Endometrial microvascular endothelial cells (primary cell): ENCODE results near the gene CASZ1. TPM values are rescaled to one million over a fixed set of nuclear protein-coding genes. Genes with fewer than 3 reads are reported as not detected.

ENCODE experiments used
- in situ Hi-C: cut with HindIII; loops from 2 replicates; pipeline ENCODE4 v1.10.0; 2017; ENCODE audit warnings: low sequenced_read_pairs, low pct_unique_long_range_greater_than_20kb; ENCODE audit errors: inconsistent ontology term
- total RNA-seq: library from RNA; depleted of rRNA; stranded (reverse); fragments of >200 nt; gene quantifications from one replicate; pipeline ENCODE4 v1.2.3, GENCODE V29; 2015; ENCODE audit errors: inconsistent ontology term

CASZ1 gene
- total RNA-seq, 1 donor from 2014 or later = 8.5 TPM

DNA sequence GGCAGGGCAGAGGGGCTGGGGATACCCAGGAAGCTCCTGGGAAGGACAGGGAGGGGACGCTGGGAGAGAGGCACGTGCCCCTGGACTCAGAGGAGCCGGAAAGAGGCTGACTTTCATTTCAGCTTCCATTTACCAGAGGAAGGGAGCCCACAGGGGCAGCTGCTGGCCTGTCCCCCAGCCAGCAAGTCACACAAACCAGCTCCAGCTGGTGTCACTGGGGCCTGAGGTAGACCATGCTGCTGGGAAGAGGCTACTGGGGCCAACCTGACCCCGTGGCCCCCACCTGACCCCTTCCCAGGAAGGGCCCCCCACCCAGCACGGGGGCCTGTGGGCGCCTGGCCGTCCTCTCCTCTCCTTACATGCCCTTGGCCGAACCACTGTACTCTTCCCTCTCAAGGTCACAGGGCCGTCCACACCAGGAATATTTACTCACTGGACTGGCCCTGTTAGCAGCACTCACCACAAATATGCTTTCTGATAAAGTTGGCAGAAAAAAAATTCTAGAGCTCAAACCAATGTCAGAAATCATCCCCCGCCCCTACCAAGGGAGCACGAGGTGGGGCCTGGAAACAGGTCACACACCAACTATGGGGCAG is 110.5 kb downstream of the CASZ1 start:
- in situ Hi-C loops = no loop called here

DNA sequence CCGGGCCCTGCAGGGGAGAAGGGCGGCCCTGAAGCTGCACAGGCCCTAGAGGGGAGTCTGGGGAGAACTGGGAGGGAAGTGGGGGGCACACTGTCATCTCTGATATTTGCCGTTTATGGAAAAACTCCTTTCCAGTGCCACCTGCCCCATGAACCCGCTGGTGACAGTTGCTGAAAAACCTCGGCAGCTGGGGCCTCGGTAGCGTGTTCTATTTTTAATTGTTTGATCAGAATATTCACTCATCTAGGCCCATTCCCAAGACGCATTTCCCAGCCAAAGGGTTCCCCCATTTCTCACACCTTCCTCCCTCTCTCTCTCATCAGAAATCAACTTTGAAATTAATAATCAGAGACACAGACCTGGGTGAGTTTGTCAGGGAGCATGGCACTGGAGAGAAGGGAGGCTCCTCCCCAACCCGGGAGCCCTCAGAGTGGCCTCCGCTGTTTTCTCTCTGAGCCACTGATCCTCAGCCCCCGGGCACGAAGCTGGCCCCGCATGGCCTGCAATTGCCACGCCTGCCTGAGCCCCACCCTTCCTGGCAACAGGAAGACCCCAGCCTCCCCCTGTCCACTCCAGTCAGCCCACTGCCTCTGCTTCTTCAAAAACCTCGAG is 111.1 kb downstream of the CASZ1 start:
- in situ Hi-C loops = no loop called here

- in situ Hi-C loops = no loop called here
These were observed 112.2 kb downstream of the CASZ1 start for GRCh38 chr1:10684221-10684620.

- in situ Hi-C loops = no loop called here
These were observed 113.8 kb downstream of the CASZ1 start for GRCh38 chr1:10682449-10683309.

DNA sequence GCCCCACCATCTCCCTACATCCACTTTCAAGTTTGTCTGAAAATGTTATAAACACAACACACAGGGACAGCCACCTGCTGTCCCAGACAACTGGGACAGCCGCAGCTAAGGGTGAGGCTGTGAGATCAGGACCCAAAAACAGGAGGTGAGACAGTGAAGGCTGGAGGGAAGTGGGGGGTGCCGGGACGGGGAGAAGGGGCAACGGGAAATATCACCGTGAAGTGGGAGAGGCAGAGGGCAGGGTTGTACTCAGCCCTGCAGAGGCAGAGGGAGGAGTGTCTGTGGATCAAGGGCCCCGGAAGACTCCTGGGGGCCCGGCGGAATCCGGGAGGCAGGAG is 114.4 kb downstream of the CASZ1 start:
- in situ Hi-C loops = no loop called here

DNA sequence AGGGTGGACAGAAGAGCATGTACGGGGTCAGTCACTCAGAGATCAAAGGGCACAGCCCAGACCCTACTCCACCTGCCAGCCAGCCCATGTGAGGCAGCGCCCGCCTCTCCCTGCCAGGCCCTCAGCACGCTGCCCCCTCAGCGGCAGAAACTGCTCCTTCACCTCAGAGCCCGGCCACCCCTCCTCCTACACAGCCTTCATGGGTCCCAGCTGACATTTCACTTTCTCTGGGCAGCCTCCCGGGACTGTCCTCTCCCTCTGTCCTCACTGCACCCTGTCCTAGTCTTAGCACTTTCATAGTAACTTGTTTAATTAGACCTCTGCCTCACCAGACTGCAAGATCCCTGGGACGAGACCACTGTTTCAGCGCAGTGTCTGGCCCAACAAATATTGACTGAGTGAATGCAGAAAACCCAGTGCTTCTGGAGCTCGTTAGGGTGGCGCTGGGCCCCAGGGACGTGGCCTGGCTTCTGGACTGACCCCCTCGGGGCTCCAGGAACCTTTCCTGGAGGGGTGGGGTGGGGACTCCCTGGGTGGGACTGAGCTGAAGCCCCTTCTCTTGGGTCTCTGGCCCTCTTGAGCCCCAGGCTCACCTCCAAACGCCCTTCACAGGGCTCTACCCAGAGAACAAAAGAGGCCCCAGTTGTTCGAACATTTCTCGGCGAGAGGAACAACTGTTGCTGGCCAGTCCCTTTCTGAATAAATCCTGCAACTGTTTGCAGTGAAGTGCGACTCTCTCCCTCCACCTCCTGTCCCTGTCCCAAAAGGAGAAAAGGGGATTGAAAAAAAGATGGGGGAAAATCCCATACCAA is 114.9 kb downstream of the CASZ1 start:
- in situ Hi-C loops = no loop called here

DNA sequence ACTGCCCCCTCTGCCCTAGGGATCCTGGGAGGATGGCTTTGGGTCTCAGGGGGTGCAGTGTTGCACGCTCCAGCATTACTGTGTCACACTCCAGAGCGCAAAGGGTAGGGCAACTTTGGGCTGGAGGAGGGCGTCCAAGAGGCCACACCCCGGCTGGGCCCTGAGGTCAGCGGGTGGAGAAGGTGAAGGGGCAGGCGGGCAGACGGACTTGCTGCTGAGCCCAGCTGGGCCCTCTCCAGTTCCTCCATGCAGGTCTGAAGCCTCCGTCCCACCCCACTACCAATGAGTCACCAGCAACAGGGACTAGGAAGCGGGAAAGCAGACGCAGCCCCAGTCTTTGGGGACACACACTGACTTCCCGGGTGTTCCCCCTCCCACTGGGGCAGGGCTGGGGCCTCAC is 116.0 kb downstream of the CASZ1 start:
- in situ Hi-C loops = no loop called here

DNA sequence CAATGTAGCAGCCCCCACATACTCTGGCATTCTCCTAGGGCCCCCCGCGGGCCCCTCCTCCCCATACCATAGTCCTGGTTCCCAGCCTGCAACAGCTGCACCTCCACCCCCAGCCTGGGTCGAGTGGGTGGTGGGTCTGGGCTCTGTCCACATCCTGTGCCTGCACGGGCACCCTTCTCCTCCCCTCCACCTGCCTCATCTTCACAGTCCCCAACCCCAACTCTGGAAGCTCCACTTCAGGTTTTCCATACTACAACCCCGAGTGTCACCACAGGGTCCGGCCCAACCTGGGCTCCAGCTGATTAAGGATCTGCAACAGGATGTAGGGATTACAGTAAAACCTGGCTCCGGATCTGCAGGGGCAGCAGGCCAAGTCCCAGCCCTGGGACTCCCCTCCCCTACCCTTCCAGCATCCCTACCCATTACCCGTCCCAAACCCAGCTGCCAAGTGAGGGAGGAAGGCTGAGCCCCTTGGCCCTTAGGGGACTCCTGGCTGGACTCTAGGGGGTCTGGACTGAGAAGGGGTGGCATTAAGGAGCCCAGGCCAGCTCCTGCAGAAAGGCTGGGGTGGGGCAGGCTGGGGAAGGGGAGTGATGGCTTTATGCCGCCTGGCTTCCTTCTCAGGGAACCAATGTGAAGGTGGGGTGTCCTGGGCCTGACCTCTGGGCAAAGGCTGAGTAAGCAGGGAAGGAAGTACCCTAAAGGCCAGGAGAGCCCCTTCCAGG is 116.8 kb downstream of the CASZ1 start:
- in situ Hi-C loops = no loop called here

GRCh38 chr1:10678852-10679251 is 117.6 kb downstream of the CASZ1 start:
- in situ Hi-C loops = no loop called here

GRCh38 chr1:10678402-10678801 is 118.0 kb downstream of the CASZ1 start:
- in situ Hi-C loops = no loop called here

- in situ Hi-C loops = no loop called here
These were observed 118.7 kb downstream of the CASZ1 start for GRCh38 chr1:10677491-10678391.

- in situ Hi-C loops = no loop called here
These were observed 119.5 kb downstream of the CASZ1 start for GRCh38 chr1:10676963-10677362.

DNA sequence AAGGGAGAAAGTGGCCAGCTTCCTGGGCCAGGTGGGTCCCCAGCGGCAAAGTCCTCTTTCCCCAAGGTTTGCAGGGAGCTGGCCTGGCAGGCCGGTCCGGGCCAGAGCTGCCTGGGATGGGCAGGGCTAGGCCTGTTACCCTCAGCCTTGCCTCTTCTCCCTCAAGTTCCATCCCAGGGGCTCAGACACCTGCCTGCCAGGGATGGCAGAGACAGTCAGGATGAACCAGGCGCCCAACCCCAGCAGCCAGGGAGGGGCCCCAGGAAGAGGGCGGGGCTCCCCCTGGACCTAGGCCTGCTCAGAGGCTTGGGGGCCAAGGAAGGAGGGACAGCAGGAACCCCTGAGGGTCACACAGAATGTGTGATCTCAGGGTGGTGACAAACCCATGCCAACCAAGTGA is 120.6 kb downstream of the CASZ1 start:
- in situ Hi-C loops = no loop called here

DNA sequence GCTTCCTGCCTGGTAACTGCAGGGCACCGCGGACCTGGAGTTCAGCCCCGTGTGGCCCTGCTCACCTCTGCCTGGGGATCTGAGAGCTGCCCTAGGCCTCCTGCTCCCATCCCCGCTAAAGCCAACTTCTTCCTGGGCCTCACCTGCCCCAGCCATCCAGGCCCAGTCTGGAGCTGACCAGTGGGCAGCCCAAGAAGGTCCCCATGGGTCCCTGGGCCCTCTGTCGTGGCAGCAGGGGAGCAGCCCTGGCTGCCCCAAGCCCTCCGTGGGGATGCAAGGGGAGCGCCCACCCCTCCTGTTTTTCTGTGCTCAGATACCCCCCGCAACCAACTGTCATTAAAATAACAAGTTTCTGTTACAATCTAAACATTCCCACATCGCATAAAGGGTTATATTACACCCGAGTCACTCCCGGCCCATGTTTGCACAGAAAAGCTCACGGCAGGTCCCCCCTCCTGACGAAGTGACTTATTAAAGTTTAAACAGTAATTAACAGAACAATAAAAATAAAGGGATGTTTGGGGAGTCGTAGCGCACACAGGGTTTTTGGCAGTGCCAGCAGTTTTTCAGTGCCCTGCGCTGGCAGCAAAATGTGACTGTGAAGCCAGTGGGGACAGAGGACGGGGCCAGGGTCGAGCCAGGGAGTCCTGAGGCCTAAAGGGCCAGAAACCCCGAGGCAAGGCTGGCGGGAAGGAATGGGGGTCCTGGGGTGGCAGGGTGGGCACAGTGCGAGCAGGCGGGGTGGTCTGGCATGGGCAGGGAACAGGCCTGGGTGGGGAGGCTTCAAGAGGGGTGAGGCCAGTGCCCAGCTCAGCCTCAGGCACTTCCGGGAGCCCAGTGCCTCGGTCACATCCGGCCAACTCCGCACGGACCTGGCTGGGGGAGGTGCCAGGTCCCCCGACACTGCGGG is 121.5 kb downstream of the CASZ1 start:
- in situ Hi-C loops = no loop called here

GRCh38 chr1:10674222-10674621 is 122.2 kb downstream of the CASZ1 start:
- in situ Hi-C loops = no loop called here

DNA sequence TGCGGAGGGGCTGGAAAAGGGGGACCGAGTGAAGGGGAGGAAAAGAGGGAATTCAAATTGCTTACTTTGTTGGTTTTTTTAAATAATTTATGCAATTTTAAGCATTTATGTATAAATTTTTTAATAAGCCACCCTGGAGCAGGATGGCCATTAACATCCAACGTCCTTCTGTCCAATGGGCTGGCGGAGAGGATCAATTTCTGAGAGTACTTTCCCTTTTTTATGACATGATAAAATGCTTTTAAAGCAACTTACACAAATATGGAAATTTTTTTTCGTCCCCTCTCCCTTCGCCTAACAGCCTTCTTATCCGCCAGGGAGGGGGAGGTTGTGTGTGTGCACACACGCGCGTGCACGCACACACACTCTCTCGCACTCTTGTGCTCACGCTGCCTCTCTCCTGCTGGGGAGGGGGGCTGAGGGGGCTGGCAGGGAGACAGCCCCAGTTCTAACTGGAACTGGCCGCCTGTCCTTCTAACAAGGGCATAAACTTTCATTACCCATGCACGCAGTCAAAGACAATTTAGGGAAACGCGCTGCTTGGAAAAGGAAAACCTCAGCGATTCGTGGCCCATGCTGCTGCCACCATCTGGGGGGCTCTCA is 123.2 kb downstream of the CASZ1 start:
- in situ Hi-C loops = no loop called here
